HG03066 (cell line): ENCODE measurements around the gene ABCC8.

Experiments used
- ATAC-seq: cut with Tn5 transposase; IDR thresholded peaks from one replicate; pipeline ENCODE4 v1.9.1; 2021; ENCODE audit warnings: low read depth; ENCODE audit not compliant: unreplicated experiment

The ABCC8 gene

DNA sequence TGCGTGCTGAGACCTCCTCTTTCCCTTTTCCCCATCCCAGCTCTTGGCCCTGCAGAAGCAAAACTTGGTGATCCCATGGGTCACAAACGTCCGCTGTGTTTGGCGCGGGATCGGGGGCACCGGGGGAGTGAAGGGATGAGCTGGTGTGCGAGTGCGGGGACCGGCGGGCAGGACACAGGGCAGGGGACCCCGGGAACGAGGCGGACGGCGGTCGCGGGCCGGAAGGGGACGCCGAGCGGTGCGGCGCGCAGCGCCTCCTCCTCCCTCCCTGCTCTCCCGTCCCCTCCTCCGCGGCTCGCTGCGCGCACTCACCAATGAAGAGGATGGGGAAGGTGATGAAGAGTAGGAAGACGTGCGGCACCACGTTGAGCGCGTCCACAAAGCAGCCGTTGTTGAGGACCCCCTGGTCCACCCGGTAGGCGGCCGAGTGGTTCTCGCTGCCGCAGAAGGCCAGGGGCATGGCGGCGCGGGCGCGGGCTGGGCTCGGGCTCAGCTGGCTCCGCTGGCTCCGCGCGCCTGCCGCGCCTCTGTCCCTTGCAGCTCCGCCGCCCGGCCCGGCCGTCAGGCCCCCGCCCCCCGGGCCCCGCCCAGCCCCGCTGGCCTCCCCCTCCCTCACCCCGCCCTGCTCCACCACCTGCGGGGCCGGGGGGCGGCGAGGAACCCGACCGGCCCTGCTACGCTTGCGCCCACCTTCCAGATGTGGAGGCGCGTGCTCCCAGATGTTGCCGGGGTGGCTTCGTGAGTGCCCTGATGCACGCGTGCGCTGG lies at the start of gene ABCC8:
Gene ABCC8 (minus strand): TSS at position 529 of the 767 bp plus-strand sequence. CDS start 69 bp downstream, at position 460.
- ATAC-seq = no peak

DNA sequence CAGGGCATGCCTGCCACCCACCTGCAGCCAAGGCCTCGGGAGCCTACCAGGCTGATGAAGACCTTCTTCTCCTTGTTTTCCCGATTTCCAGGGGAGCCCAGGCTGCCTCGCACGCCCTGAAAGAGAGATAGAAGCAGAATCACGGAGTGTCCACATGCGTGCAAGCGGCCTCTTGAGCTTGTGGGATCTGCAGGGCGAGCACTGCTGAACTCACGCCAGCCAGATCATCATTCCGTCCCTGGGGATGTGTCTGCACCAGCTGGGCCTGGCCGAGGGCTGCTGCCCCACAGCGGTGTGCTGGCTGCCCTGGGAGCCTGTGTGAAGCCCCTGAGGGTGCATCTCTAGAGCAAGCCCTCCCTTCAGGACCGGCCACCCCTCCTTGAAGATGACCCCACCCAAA lies 49.7 kb upstream of the ABCC8 start:
- ATAC-seq = no peak

DNA sequence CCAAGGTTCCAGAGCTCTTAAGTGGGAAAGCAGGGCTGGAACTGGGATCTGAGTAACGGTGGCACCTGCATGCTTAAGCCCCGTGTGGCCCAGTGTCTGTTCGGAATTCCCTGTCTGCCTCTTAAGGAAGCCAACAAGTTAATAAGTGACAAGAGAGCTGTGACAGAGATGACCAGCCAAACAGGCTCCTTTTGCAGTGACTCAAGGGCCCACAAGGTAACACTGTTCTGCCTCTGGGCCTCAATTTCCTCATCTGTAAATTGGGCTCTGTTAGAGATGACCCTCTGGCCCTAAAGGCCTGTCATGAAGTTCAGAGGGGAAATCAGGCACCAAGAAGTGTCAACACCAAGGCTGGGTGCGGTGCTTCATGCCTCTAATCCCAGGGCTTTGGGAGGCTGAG lies 48.9 kb upstream of the ABCC8 start:
- ATAC-seq = no peak

DNA sequence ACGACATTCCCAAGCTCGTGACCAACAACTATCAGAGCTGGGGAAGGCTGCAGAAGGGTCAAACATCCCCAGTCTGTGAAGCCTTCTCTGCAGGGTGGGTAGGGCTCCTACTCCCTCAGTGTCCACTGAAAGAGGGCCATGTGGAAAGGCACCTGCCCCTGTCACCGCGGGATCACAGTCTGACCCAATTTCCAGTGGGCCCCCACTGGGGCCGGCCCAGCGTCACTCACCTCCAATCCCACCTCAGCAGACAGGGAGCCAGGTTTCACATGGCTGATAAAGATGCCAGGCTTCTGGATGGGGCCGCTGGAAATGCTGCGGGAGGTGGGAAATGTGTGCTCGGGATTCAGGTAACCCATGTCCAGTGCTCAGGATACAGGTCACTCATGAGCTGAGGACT lies 47.6 kb upstream of the ABCC8 start:
- ATAC-seq = no peak

DNA sequence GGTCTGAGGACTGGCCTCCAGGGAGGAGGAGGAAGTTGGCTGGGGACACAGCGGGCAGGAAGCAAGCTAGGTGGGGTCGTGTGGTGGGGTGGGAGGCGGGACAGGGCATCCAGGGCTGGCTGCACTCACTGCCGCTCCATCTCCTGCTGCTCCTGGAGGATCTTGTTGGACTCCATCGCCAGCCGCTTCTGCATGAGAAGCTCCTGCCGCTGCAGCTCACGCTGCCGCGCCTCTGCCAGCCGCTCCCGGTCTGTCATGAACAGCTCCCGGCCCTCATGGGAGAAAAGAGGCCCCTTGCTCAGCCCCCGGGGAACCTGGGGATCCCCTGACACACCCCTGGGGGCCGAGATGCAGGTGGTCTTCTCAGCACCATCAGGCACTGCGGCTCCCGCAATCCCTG lies 46.0 kb upstream of the ABCC8 start:
- ATAC-seq = no peak

DNA sequence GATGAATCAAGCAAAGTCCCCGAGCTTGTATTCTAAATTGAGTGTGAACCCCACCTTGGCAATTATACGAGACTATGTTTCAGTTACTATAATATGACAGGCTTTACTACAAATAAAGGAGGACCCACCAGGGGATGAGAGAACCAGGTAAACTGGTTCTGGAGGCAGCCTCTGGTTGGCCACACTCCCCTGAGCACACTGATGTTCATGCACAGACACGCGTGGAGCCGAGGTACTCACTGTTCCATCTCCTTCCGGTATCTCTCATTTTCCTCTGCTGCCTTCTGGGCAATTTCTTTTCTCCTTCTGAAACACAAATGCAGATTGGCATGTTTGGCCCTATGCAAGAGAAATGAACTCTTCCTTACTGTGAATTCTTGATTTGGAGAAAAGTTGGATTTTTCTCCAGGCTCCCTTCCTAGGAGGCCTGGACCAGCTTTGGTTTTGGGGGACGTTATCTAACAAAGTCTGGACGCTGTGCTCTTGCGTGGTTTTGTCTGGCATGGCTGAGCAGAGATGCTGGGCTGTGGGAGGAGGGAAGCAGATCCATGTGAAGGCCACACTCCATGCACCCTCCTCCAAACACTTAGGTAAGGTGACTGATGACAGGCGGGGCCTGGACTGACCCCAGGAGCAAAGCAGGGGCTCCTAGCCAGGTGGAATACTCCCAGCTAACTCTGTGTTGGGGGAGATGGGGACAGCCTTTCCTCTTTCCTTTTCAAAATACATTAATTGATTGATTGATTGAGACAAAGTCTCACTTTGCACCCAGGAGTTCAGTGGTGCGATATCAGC lies 44.7 kb upstream of the ABCC8 start:
- ATAC-seq = no peak

DNA sequence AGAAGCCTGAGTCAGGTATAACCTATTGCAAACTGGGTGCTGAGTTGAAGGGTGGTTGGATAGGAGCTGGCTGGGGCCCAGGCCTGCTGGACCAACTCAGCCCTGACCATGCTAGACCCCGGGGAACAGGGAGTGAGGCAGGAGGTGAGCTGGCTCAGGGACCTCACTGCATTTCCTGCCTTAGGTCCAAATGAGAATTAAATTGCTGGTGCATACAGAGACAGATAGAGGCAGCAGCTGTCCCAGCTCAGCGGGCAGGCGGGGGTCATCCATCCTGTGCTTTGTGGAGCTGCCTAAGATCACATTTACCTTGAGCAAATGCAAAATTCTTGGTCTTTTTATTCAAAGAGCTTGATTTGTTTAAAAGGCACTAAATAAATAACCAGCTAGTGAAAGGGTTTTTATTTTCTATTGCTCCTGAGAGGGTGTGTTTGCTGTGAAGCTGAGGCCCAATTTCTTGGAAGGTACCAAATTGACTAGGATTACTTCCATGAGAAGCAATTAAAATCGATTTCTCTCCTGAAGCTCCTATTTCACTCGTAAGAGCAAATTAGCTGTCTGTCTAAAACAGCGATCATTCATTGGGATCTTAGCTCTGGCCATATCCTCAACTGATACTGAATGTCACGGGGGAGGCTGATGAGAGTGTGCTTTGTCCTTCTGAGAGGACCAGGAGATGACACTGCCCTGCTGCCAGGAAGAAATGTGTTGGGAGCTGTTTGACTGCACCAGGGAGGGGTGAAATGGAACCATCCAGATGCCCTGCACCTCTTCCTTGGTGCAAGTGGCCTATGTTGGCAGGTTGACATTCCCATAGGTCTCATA lies 42.6 kb upstream of the ABCC8 start:
- ATAC-seq = no peak

DNA sequence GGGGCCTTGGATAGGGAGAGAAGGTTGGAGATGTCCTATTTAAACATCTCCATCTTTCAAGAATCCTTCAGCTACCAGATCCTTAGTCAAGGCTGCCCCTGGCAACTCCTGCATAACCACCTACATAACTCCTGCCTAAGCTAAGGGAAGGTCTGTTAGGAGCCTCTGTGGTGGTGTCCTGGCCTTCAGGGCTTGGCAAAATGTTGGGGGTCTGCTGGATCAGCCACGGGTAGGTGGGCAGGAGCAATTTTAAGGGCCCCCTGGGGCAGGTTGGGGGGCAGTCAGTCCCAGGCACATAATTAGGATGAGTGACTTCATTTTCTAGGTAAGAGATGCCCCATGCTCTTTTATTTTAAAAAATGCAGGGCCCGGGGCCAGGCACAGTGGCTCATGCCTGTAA lies 41.7 kb upstream of the ABCC8 start:
- no peak for ATAC-seq

DNA sequence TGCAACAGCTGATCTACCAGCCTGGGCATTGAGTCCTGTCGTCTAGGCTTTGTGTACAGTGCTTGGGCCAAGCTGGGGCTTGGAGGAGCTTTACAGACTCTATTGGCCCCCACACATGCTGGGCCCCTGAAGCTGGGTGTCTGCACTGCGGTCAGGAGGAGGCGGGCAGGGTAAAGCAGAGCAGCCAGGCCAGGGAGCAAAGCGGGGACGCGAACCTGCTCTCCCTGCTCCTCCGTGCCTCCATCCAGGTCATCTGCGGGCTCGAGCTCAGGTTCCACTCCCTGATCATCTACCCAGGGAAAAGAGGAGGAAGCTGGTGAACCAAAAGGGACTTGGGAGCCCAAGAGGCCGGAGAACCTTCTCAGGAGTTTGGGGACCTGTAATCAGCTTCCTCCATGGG lies 40.5 kb upstream of the ABCC8 start:
- ATAC-seq = no peak

DNA sequence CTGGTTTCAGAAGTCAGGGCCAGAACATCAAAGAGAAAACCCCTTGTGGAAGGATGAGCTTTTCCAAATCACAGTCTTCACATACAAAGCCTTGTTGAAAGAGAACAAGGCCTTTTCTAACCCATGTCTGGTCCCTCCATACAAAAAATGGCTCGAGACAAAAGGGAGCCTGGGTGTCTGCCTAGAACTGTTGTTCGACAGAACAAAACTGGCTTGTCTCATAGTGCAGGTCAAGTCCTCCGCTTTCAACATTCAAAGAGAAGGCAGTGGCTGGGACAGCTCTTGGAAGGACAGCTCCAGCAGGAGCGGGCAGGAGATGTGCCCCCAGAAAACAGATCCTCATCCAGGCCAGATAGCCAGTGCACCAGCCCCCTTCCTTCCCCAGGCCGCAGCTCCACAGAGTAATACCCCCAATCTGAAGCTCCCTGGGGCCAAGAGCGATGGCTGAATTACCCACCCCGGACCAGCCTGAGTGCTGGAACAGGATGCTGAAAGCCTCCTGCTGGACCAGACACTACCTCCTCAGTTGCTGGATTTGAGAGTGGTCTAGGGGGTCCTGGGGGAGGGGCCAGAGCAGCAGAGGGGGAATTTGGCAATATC lies 40.0 kb upstream of the ABCC8 start:
- no peak for ATAC-seq

DNA sequence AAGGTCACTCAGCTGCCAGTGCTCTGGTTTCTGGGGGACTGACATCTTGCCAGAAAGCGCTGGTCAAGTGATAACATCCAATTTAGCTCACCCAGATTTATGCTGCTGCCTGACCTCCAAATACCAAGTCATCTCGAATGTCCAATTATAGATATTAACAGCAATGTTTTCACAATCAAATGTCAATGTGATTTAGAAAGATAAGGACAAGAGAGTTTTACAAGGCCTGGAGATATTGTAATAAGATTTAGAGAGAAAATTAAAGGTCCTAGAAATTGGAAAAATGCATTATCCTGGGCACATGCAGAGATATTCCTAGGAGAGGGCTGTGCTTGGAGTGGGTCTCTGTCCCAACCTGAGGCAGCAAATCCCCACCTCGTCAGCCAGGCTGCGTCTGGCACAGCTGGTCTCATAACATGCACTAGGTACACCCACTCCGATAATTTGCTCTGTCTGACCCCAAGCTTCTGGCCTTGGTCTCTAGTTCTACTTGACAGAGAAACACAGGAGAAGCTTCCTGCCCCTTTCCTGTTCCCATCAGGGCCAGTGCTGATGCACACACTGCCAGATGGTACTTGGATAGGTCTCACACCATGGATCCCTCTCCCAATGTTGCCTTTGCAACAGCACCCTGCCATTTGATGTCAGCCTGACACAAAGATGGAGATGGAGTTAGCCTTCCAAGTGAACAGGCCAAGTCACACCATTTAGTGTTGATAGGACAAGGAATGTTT lies 39.0 kb upstream of the ABCC8 start:
- ATAC-seq = no peak

DNA sequence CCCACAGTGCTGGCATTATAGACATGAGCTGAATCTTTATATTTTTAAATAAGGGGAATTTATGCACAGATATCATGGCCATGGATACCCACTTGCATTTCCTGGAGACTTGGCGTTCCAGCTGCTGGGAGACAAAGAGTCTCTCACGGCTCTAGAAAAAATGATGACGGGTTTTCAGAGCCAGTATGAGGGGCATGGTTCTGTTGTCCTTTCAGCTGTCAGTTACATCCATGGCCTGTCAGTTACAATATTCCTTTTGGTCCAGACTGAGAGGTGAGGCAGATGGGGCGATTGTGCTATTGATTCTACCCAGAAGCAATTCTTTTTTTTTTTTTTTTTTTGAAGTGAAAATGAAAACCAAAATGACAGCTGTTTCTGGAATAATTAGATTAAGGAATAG lies 37.8 kb upstream of the ABCC8 start:
- ATAC-seq = no peak

DNA sequence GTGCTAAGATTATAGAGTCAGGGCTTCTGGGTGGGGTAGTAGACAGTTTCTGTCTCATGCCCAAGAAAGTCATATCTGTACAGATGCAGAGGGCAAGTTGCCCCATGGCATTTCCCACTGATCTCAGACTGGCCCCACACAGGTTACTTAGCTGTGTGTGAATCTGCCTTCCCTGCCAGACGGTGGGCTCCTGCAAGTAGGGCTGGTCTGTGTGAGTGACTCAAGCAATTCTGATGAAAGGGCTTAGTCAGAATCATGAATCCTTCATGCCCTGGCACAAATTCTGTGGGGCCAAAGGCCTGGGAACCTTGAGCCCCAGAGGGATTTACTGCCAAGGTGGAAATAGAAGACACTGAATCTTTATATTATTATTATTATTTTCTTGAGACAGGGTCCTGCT lies 37.2 kb upstream of the ABCC8 start:
- no peak for ATAC-seq

DNA sequence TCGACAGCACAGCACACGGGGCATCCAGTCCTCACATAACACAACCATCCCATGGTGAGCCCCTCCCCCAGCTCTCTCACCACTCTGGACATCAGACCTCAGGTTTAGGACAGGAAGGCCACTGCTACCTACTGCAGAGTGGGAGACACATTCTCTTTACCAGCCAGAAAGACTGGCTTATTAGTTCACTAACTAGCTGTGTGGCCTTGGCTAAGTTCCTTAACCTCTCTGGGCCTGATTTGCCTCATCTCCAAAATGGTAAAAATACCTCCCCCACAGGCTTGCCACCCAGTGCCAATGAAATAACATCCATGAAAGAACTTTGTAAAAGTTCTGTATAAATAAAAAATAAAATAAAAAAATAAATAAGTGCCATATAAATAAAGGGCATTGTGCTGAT lies 35.5 kb upstream of the ABCC8 start:
- no peak for ATAC-seq

DNA sequence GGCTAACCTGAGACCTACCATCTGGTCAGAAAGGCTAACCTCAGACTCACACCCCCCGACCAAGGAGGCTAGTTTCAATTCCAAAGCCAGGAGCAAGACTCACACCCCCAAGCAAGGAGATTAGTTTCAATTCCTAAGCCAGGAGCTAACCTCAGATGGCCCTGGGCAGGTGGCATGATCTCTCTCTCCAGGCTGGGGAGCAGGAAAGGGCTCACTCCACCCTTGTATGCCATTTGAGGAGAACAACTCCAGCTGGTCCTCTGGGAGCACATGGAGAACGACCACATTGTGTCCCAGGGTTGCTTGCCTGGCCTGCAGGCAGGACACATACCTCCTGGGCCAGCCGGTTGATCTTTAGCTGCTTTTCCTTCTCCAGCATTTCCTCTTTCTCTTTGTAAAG lies 34.9 kb upstream of the ABCC8 start:
- ATAC-seq = no peak

DNA sequence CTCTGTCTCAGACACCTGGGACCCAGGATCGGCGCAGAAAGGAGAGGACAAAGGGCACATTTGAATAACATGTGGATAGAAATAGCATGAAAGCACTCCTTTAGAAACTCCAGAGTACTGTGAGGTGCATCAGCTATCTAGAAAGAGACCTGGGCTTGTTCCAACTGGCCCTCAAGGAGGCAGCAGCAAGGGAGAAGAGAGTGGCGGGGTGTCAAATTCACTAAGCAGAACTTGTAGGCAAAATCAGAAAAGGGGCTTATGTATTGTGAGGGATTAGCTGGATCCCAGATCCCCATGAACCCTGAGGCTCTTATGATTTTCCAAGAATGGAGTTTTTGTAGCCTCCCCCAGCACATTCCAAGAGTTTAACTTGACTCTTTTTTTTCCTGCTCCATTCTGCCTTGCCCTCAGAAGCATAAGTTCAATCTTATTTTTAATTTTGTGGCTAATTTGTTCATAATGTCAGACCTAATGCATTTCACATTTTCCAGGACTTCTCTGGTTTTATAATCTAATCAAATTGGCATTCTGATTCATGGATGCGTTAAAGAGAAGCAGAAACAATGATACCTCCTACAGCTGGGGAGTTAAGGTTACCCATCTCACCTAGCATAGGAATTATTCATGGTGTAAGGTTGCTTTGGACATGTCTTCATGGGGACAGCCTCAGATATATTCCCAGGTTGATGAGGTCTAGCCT lies 34.0 kb upstream of the ABCC8 start:
- ATAC-seq = no peak

DNA sequence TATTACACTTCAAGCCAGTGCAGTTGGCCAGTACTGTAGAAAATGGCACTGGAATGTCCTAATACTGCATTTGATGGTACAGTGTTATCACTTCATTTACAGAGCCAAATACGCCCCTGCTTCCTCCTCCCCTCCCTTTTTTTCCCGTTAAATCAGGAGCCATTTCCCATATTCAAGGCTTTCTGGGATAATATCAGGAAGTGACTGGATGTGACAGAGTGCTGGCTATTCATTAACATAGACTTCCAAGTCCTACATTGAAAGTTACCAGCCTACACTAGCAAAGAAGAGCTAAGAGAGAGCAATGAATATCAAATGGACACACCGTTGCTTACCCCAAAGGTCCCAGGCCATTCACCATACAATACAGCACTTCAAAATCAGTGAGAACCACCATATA lies 32.1 kb upstream of the ABCC8 start:
- no peak for ATAC-seq

DNA sequence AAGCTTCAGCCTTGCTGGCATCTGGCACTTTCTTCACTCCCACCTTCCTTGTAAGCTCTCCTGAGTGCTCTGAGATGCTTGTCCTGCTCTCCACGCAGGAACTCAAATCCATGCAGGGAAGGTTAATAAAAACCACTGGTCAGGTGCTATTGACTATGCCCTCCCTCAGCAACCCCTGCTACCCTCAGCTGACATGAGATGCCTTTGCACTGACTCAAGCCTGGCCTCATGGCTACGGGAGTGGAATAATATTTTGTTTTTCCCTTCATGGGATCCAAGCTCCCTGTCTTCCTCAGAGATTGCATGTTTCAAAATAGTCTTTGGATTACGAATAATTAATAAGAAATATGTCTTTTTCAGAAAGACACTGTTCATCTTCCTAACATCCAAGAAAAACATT lies 31.7 kb upstream of the ABCC8 start:
- no peak for ATAC-seq

DNA sequence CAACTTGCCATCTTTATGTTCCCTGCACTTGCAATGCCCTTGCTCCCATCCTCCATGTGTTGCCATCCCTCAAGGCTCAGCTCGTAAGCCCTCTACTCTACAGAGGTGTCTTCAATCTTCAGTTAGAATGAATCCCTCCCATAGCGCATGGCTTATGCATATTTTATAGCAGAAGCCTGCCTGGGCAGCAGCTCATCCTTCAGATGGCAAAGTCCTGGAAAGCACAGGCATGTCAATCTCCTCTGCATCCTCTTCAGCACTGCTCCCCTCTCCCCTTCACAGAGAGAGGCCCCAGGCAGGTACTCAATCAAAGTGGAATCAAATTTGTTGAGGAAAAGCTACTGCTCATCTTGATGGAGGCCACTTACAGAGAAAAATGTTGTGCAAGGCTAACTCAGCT lies 31.1 kb upstream of the ABCC8 start:
- ATAC-seq = no peak

DNA sequence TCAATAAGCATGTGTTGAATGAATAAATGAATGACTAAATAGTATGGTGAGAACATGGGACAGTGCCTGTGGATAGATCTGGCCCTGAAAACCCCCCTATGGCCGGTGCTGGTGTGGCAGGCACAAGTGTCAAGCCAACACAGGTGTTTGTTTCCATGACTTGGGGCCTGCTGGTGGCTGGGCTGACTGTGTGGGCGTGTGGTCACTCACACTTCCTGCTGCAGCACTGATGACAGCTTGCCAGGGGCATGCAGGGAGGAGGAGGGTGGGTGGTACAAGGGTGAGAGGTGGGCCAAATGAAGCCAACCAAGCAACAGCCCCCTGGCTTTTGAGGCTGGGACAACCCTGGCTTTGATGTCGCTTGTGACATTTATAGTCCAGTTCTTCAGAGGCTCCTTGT lies 30.3 kb upstream of the ABCC8 start:
- ATAC-seq = peak; percentile 61
